ENCODE measurements around the gene MAX.
A peak's percentile ranks its signal among the peaks of the same experiment; 100 is the strongest.

Gene MAX

GRCh38 chr14:65103150-65103760, 938 bp upstream of the MAX start:
- H3K56ac ChIP-seq (ENCODE audit: low read length), result peak overlapping the region; percentile 84
- H3K9ac ChIP-seq (ENCODE audit: low read length), result peak overlapping the region; percentile 67
- H3K18ac ChIP-seq (ENCODE audit: low read length), result no peak overlapping the region
- no peaks in the 10 kb centered on the region for H3K4me1 ChIP-seq (ENCODE audit: control insufficient read depth, low read depth, low read length)
- peaks cover 10% of the 10 kb centered on the region for H3K79me2 ChIP-seq (ENCODE audit: control insufficient read depth, insufficient read depth, low read length)
- H3K79me1 ChIP-seq (ENCODE audit: low read length), result peaks cover 1% of the 10 kb centered on the region
- no peak overlapping the region for H4K5ac ChIP-seq (ENCODE audit: low read length)
- H3K4me2 ChIP-seq (ENCODE audit: low read length), result peak overlapping the region; percentile 78
- H3K27ac ChIP-seq (ENCODE audit: low read depth, low read length), result no peak overlapping the region
- H3K27me3 ChIP-seq (ENCODE audit: insufficient read depth, low read length, poor library complexity), result no peaks in the 10 kb centered on the region
- H2AK5ac ChIP-seq (ENCODE audit: low read length), result no peak overlapping the region
- H3K4me3 ChIP-seq (ENCODE audit: low read length), result peak overlapping the region; percentile 62
- no peak overlapping the region for H3K4ac ChIP-seq (ENCODE audit: low read depth, low read length)
- H2BK5ac ChIP-seq (ENCODE audit: low read length), result no peak overlapping the region
- no CpG with 5 or more reads among the region's 22 CpGs for WGBS (ENCODE audit: extremely low coverage, insufficient coverage, low lambda C conversion rate)
- peak; percentile 18 for DNase-seq
- H4K8ac ChIP-seq (ENCODE audit: low read depth, low read length), result peak overlapping the region; percentile 28
- H2BK120ac ChIP-seq (ENCODE audit: low read depth, low read length), result no peak overlapping the region
- H3K23ac ChIP-seq (ENCODE audit: low read length), result no peak overlapping the region
- no peak overlapping the region for H2BK15ac ChIP-seq (replicated peaks; ENCODE audit: low read depth)
- no peaks in the 10 kb centered on the region for H3K36me3 ChIP-seq (ENCODE audit: control insufficient read depth, insufficient read depth, low read length)

GRCh38 chr14:65101631-65102440, 481 bp downstream of the MAX start:
- Histone ChIP-seq H3K79me1 (ENCODE audit: low read length) (peaks cover 7% of the 10 kb centered on the region), H3K18ac (ENCODE audit: low read length) (peak overlapping the region; percentile 9), H3K27me3 (ENCODE audit: insufficient read depth, low read length, poor library complexity) (no peaks in the 10 kb centered on the region), H3K23ac (ENCODE audit: low read length) (no peak overlapping the region), H3K9ac (ENCODE audit: low read length) (peak overlapping the region; percentile 81), H3K56ac (ENCODE audit: low read length) (peak overlapping the region; percentile 88), H4K8ac (ENCODE audit: low read depth, low read length) (no peak overlapping the region), H3K4ac (ENCODE audit: low read depth, low read length) (peak overlapping the region; percentile 22), H3K4me2 (ENCODE audit: low read length) (peak overlapping the region; percentile 20), H3K4me3 (ENCODE audit: low read length) (peak overlapping the region; percentile 80), H2BK120ac (ENCODE audit: low read depth, low read length) (no peak overlapping the region), H3K4me1 (ENCODE audit: control insufficient read depth, low read depth, low read length) (no peaks in the 10 kb centered on the region), H4K5ac (ENCODE audit: low read length) (no peak overlapping the region), H3K36me3 (ENCODE audit: control insufficient read depth, insufficient read depth, low read length) (no peaks in the 10 kb centered on the region), H2BK5ac (ENCODE audit: low read length) (no peak overlapping the region), H3K79me2 (ENCODE audit: control insufficient read depth, insufficient read depth, low read length) (peaks cover 18% of the 10 kb centered on the region), H2AK5ac (ENCODE audit: low read length) (no peak overlapping the region), H3K27ac (ENCODE audit: low read depth, low read length) (peak overlapping the region; percentile 71), H2BK15ac (replicated peaks; ENCODE audit: low read depth) (no peak overlapping the region)
- WGBS (ENCODE audit: extremely low coverage, insufficient coverage, low lambda C conversion rate), result no CpG with 5 or more reads among the region's 66 CpGs
- DNase-seq, result peak; percentile 31

GRCh38 chr14:65100922-65101541, 1.3 kb downstream of the MAX start:
- no CpG with 5 or more reads among the region's 6 CpGs for WGBS (ENCODE audit: extremely low coverage, insufficient coverage, low lambda C conversion rate)
- Histone ChIP-seq H3K23ac (ENCODE audit: low read length) (no peak overlapping the region), H3K79me1 (ENCODE audit: low read length) (peaks cover 11% of the 10 kb centered on the region), H3K27me3 (ENCODE audit: insufficient read depth, low read length, poor library complexity) (no peaks in the 10 kb centered on the region), H3K4ac (ENCODE audit: low read depth, low read length) (no peak overlapping the region), H3K18ac (ENCODE audit: low read length) (no peak overlapping the region), H2BK5ac (ENCODE audit: low read length) (no peak overlapping the region), H2BK120ac (ENCODE audit: low read depth, low read length) (no peak overlapping the region), H4K8ac (ENCODE audit: low read depth, low read length) (no peak overlapping the region), H3K27ac (ENCODE audit: low read depth, low read length) (no peak overlapping the region), H4K5ac (ENCODE audit: low read length) (no peak overlapping the region), H3K4me1 (ENCODE audit: control insufficient read depth, low read depth, low read length) (no peaks in the 10 kb centered on the region), H3K4me2 (ENCODE audit: low read length) (peak overlapping the region; percentile 45), H3K36me3 (ENCODE audit: control insufficient read depth, insufficient read depth, low read length) (no peaks in the 10 kb centered on the region), H3K79me2 (ENCODE audit: control insufficient read depth, insufficient read depth, low read length) (peaks cover 22% of the 10 kb centered on the region), H3K4me3 (ENCODE audit: low read length) (peak overlapping the region; percentile 80), H3K9ac (ENCODE audit: low read length) (peak overlapping the region; percentile 56), H2AK5ac (ENCODE audit: low read length) (no peak overlapping the region), H3K56ac (ENCODE audit: low read length) (peak overlapping the region; percentile 62), H2BK15ac (replicated peaks; ENCODE audit: low read depth) (no peak overlapping the region)
- DNase-seq, result peak; percentile 65

- H2AK5ac ChIP-seq (ENCODE audit: low read length), result no peak overlapping the region
- no peak overlapping the region for H2BK5ac ChIP-seq (ENCODE audit: low read length)
- H3K27ac ChIP-seq (ENCODE audit: low read depth, low read length), result no peak overlapping the region
- no peaks in the 10 kb centered on the region for H3K27me3 ChIP-seq (ENCODE audit: insufficient read depth, low read length, poor library complexity)
- no peak overlapping the region for H2BK120ac ChIP-seq (ENCODE audit: low read depth, low read length)
- no peak overlapping the region for H4K5ac ChIP-seq (ENCODE audit: low read length)
- no peak overlapping the region for H3K4ac ChIP-seq (ENCODE audit: low read depth, low read length)
- peaks cover 37% of the 10 kb centered on the region for H3K79me2 ChIP-seq (ENCODE audit: control insufficient read depth, insufficient read depth, low read length)
- H3K36me3 ChIP-seq (ENCODE audit: control insufficient read depth, insufficient read depth, low read length), result peaks cover 3% of the 10 kb centered on the region
- DNase-seq, result no peak
- no peak overlapping the region for H3K56ac ChIP-seq (ENCODE audit: low read length)
- no peaks in the 10 kb centered on the region for H3K4me1 ChIP-seq (ENCODE audit: control insufficient read depth, low read depth, low read length)
- H3K23ac ChIP-seq (ENCODE audit: low read length), result no peak overlapping the region
- no peak overlapping the region for H3K9ac ChIP-seq (ENCODE audit: low read length)
- no peak overlapping the region for H3K18ac ChIP-seq (ENCODE audit: low read length)
- no CpG with 5 or more reads among the region's 2 CpGs for WGBS (ENCODE audit: extremely low coverage, insufficient coverage, low lambda C conversion rate)
- no peak overlapping the region for H3K4me3 ChIP-seq (ENCODE audit: low read length)
- H4K8ac ChIP-seq (ENCODE audit: low read depth, low read length), result no peak overlapping the region
- H2BK15ac ChIP-seq (replicated peaks; ENCODE audit: low read depth), result no peak overlapping the region
- H3K4me2 ChIP-seq (ENCODE audit: low read length), result no peak overlapping the region
- peaks cover 22% of the 10 kb centered on the region for H3K79me1 ChIP-seq (ENCODE audit: low read length)
Measured at GRCh38 chr14:65098586-65098985, 3.7 kb downstream of the MAX start.

- DNase-seq, result no peak
- no peak overlapping the region for H2BK120ac ChIP-seq (ENCODE audit: low read depth, low read length)
- H3K79me2 ChIP-seq (ENCODE audit: control insufficient read depth, insufficient read depth, low read length), result peaks cover 34% of the 10 kb centered on the region
- no peak overlapping the region for H3K18ac ChIP-seq (ENCODE audit: low read length)
- H3K56ac ChIP-seq (ENCODE audit: low read length), result no peak overlapping the region
- WGBS (ENCODE audit: extremely low coverage, insufficient coverage, low lambda C conversion rate), result no CpG with 5 or more reads among the region's 6 CpGs
- no peaks in the 10 kb centered on the region for H3K4me1 ChIP-seq (ENCODE audit: control insufficient read depth, low read depth, low read length)
- H3K9ac ChIP-seq (ENCODE audit: low read length), result no peak overlapping the region
- H3K23ac ChIP-seq (ENCODE audit: low read length), result no peak overlapping the region
- H3K4me3 ChIP-seq (ENCODE audit: low read length), result no peak overlapping the region
- no peak overlapping the region for H2AK5ac ChIP-seq (ENCODE audit: low read length)
- H3K27me3 ChIP-seq (ENCODE audit: insufficient read depth, low read length, poor library complexity), result no peaks in the 10 kb centered on the region
- no peak overlapping the region for H3K4ac ChIP-seq (ENCODE audit: low read depth, low read length)
- H4K8ac ChIP-seq (ENCODE audit: low read depth, low read length), result no peak overlapping the region
- no peak overlapping the region for H2BK5ac ChIP-seq (ENCODE audit: low read length)
- no peak overlapping the region for H2BK15ac ChIP-seq (replicated peaks; ENCODE audit: low read depth)
- H3K27ac ChIP-seq (ENCODE audit: low read depth, low read length), result no peak overlapping the region
- no peak overlapping the region for H3K4me2 ChIP-seq (ENCODE audit: low read length)
- H3K36me3 ChIP-seq (ENCODE audit: control insufficient read depth, insufficient read depth, low read length), result peaks cover 4% of the 10 kb centered on the region
- H4K5ac ChIP-seq (ENCODE audit: low read length), result no peak overlapping the region
- peaks cover 22% of the 10 kb centered on the region for H3K79me1 ChIP-seq (ENCODE audit: low read length)
Measured at GRCh38 chr14:65096323-65097089, 5.8 kb downstream of the MAX start.

Data from mesendoderm (in vitro differentiated cells).